ENCODE measurements around the gene MARK1. TPM values are rescaled to one million over a fixed set of nuclear protein-coding genes. Genes with fewer than 3 reads are reported as not detected.
"Not testable (repeated sequence)": the region's sequence is repeated elsewhere in the genome, so short reads cannot be mapped to it uniquely, and the experiment has no call there.

Gene MARK1
- total RNA-seq, 3 donors from 2014 or later: 6.6 to 13.8 (median 9.8) TPM

DNA sequence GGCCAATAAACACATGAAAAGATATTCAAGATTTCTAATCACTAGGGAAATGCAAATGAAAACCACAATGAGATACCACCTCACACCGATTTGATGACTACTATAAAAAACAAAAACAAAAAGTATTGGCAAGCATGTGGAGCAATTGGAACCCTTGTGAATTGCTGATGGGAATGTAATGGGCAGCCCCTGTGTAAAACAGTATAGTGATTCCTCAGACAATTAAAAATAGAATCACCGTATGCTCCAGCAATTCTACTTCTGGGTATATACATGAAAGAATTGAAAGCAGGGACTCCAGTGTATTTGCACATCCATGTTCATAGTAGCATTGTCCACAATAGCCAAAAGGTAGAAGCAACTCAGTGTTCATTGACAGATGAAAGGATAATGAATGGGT lies 149.3 kb downstream of the MARK1 start:
- H3K27me3 ChIP-seq: no peaks in the 10 kb centered on the region
- H3K4me1 ChIP-seq: no peaks in the 10 kb centered on the region
- H3K27ac ChIP-seq: no peak overlapping the region
- intact Hi-C loops (cut with DNase I; ENCODE audit: low total_unique reads): no loop called here
- TF ChIP-seq, protein P1, sequence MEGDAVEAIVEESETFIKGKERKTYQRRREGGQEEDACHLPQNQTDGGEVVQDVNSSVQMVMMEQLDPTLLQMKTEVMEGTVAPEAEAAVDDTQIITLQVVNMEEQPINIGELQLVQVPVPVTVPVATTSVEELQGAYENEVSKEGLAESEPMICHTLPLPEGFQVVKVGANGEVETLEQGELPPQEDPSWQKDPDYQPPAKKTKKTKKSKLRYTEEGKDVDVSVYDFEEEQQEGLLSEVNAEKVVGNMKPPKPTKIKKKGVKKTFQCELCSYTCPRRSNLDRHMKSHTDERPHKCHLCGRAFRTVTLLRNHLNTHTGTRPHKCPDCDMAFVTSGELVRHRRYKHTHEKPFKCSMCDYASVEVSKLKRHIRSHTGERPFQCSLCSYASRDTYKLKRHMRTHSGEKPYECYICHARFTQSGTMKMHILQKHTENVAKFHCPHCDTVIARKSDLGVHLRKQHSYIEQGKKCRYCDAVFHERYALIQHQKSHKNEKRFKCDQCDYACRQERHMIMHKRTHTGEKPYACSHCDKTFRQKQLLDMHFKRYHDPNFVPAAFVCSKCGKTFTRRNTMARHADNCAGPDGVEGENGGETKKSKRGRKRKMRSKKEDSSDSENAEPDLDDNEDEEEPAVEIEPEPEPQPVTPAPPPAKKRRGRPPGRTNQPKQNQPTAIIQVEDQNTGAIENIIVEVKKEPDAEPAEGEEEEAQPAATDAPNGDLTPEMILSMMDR (IDR thresholded peaks at IDR 0.05): no peak
- TF ChIP-seq POLR2A (IDR thresholded peaks at IDR 0.05) (no peak), POLR2AphosphoS5 (IDR thresholded peaks at IDR 0.05) (no peak)
- no peak overlapping the region for H3K4me3 ChIP-seq
- DNase-seq (ENCODE audit: low spot score in 2 of 2): no peak
- no peaks in the 10 kb centered on the region for H3K9me3 ChIP-seq
- no peaks in the 10 kb centered on the region for H3K36me3 ChIP-seq

DNA sequence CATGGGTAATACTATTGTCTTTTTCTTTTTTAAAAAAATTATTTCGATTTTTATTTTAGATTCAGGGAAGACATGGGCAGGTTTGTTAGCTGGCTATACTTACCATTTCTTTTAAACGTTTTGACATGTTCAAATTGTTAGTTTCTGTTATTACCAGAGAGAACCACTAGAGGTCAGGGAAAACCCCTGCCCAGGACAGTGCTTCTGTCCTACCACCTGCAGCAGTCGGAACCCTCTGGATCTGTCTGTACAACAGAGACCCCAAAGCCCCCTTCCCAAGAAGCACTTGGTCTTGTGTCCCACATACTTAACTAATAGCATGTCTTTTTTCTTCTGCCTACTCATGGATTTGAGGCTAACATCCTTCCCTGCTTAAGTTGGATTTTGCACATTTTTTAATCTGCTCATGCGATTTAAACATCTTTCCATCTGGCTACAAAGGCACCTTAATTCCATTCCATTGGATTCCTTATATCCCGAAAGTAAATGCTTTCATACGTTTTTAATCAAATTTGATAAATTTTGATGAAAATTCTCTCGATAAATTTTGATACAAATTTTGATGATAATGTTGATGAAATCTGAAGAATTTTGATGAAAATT lies 152.2 kb downstream of the MARK1 start:
- H3K4me3 ChIP-seq: no peak overlapping the region
- H3K36me3 ChIP-seq: no peaks in the 10 kb centered on the region
- no peaks in the 10 kb centered on the region for H3K9me3 ChIP-seq
- H3K27ac ChIP-seq: no peak overlapping the region
- H3K27me3 ChIP-seq: no peaks in the 10 kb centered on the region
- TF ChIP-seq, protein P1 (IDR thresholded peaks at IDR 0.05): peak; percentile 31 to 74 (median 72)
- TF ChIP-seq POLR2AphosphoS5 (IDR thresholded peaks at IDR 0.05): no peak
- no peak for TF ChIP-seq POLR2A (IDR thresholded peaks at IDR 0.05)
- DNase-seq (ENCODE audit: low spot score in 2 of 2): no peak
- intact Hi-C loops (cut with DNase I; ENCODE audit: low total_unique reads): no loop called here
- H3K4me1 ChIP-seq: no peaks in the 10 kb centered on the region

DNA sequence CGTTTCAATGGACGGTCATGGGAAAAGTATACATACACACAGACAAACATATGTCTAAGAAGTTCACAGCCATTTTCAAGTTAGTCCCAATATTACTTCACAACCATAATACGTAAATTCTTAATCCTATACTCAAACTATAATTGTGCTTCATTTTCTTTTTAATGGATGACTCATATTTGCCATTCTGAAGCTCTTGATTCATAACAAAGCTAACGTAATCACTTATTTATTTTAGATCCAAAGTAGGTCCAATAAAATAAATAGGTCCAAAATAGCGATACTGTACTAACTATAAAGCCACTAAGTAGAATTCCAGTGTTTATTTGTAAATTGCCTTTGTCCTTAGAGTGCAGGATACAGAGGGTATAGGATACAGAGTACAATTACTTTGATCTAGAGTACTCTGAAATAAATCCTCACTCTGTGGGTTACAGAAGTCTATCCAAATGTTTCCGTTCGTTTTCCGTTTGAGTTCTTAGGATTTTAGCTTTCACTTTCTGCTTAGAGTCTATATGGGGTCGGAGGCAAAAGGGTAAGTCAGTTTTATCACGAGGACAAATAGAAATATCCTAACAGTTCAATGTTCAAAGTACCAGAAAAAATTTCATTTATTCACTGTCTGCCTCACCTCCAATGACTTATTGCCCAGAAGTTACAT lies 153.4 kb downstream of the MARK1 start:
- no peaks in the 10 kb centered on the region for H3K9me3 ChIP-seq
- no peaks in the 10 kb centered on the region for H3K36me3 ChIP-seq
- DNase-seq (ENCODE audit: low spot score in 2 of 2): no peak
- H3K4me1 ChIP-seq: no peaks in the 10 kb centered on the region
- H3K27ac ChIP-seq: no peak overlapping the region
- TF ChIP-seq, protein P1 (IDR thresholded peaks at IDR 0.05): no peak
- TF ChIP-seq POLR2A (IDR thresholded peaks at IDR 0.05) (no peak), POLR2AphosphoS5 (IDR thresholded peaks at IDR 0.05) (no peak)
- H3K27me3 ChIP-seq: no peaks in the 10 kb centered on the region
- intact Hi-C loops (cut with DNase I; ENCODE audit: low total_unique reads): no loop called here
- H3K4me3 ChIP-seq: peak overlapping the region in 1 of 3 donors; percentile 15

DNA sequence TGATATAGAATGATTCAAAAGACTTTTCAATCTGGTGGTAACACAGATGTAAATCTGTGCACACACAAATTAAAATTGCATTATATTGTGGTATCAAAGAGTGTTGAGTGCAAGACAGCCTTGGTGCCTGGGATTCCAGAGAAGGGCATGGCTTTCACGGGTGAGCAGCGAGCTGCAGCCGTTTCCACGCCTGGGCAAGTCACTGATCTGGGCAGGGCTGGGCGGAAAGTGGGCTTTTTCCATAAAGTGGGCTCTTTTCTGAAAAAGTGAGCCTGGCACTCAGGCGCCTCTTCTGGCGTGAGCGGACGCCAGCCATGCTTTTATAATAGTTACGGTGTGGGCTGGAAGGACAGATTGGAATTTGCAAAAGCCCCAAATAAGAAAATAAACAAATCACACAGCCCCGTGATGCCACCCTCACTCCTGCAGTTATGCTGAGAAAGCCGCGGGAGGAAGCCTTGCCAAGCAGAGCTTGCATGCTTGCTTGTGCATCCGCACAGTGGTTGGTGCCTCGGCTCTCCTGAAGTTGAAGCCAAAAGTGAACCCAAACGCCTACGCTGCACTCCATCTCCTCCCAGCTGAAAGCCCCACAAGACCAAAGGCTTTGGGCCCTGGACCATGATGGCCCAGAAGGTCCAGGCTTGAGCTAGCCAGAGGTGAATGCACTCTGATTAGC lies 155.1 kb downstream of the MARK1 start:
- intact Hi-C loops (cut with DNase I; ENCODE audit: low total_unique reads): no loop called here

DNA sequence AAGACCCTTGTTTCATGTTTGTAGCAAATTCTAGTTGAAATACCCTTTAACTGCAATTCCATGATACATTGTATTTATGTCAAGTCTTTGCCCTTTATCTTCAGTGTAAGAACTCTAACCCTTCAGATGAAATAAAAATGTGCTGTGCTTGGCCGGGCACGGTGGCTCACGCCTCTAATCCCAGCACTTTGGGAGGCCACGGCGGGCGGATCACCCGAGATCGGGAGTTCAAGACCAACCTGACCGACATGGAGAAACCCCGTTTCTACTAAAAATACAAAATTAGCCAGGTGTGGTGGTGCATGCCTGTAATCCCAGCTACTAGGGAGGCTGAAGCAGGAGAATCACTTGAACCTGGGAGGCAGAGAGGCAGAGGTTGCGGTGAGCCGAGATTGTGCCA lies 155.8 kb downstream of the MARK1 start:
- H3K4me3 ChIP-seq; intact Hi-C loops (cut with DNase I; ENCODE audit: low total_unique reads); H3K9me3 ChIP-seq; H3K27ac ChIP-seq; H3K27me3 ChIP-seq; H3K36me3 ChIP-seq; H3K4me1 ChIP-seq; DNase-seq (ENCODE audit: low spot score in 2 of 2): not testable (repeated sequence)

More for the DNA sequence above, 155.1 kb downstream of the MARK1 start:
- no peak for DNase-seq (ENCODE audit: low spot score in 2 of 2)
- H3K27me3 ChIP-seq: no peaks in the 10 kb centered on the region
- H3K4me1 ChIP-seq: no peaks in the 10 kb centered on the region
- H3K27ac ChIP-seq: no peak overlapping the region
- TF ChIP-seq POLR2AphosphoS5 (IDR thresholded peaks at IDR 0.05) (no peak), POLR2A (IDR thresholded peaks at IDR 0.05) (no peak)
- TF ChIP-seq, protein P1 (IDR thresholded peaks at IDR 0.05): no peak
- no peaks in the 10 kb centered on the region for H3K9me3 ChIP-seq
- no peaks in the 10 kb centered on the region for H3K36me3 ChIP-seq
- no peak overlapping the region for H3K4me3 ChIP-seq
